K562 (cell line): Measurements from ENCODE around the gene TCEAL5. TPM values are rescaled to one million over a fixed set of nuclear protein-coding genes. Genes with fewer than 3 reads are reported as not detected.

Source experiments
- C11orf30 ChIP-seq: fragments of 450-650 bp; IDR thresholded peaks from 2 replicates; pipeline ENCODE4 v1.6.1; 2016; ENCODE audit warnings: low read depth, mild to moderate bottlenecking
- DMBX1 ChIP-seq: fragments of 250-450 bp; sonication (Bioruptor Pico); IDR thresholded peaks from 2 replicates; pipeline ENCODE4 v1.8.0; 2022; ENCODE audit warnings: inconsistent platforms, mild to moderate bottlenecking, moderate library complexity, borderline replicate concordance
- EGR1 ChIP-seq: fragments of 450-650 bp; conservative IDR thresholded peaks from 2 replicates; pipeline ENCODE4 v1.6.1; 2017; ENCODE audit warnings: mild to moderate bottlenecking
- KAT2B ChIP-seq: IDR thresholded peaks from one replicate; pipeline ENCODE4 v1.6.1; 2012; ENCODE audit warnings: low read depth, mild to moderate bottlenecking, control low read depth, inconsistent platforms, low read length, moderate library complexity
- MAFK ChIP-seq: IDR thresholded peaks from 2 replicates; pipeline ENCODE4 v1.6.1; 2011; ENCODE audit warnings: low read length, improper control_type of control experiment
- MCM2 ChIP-seq: fragments of 450-650 bp; IDR thresholded peaks from 2 replicates; pipeline ENCODE4 v1.6.1; 2017; ENCODE audit warnings: low read depth, mild to moderate bottlenecking
- MEIS2 ChIP-seq: fragments of 450-650 bp; IDR thresholded peaks from 2 replicates; pipeline ENCODE4 v1.6.1; 2014; ENCODE audit warnings: mild to moderate bottlenecking; ENCODE audit not compliant: partially characterized antibody
- MIER1 ChIP-seq: fragments of 450-650 bp; IDR thresholded peaks from 2 replicates; pipeline ENCODE4 v1.6.1; 2016; ENCODE audit warnings: antibody characterized with exemption, mild to moderate bottlenecking, low read depth
- NR2F6 ChIP-seq: fragments of 450-650 bp; formaldehyde crosslinking; IDR thresholded peaks from 2 replicates; pipeline ENCODE4 v1.4.0; 2020; ENCODE audit warnings: mild to moderate bottlenecking
- SIN3B ChIP-seq: fragments of 450-650 bp; IDR thresholded peaks from 2 replicates; pipeline ENCODE4 v1.6.1; 2017; ENCODE audit warnings: low read depth, mild to moderate bottlenecking, moderate library complexity
- XRCC4 ChIP-seq: IDR thresholded peaks from one replicate; pipeline ENCODE4 v1.6.1; 2011; ENCODE audit not compliant: insufficient read depth, insufficient read length; ENCODE audit errors: extremely low read depth
- XRCC5 ChIP-seq: fragments of 200-400 bp; formaldehyde crosslinking; IDR thresholded peaks from 2 replicates; pipeline ENCODE4 v1.6.1; 2017; ENCODE audit warnings: low read depth, mild to moderate bottlenecking, low read length
- ZNF175 ChIP-seq: fragments of 200-800 bp; sonication (Bioruptor generic); IDR thresholded peaks from 2 replicates; pipeline ENCODE4 v1.6.1; 2016; ENCODE audit warnings: low read depth, mild to moderate bottlenecking, missing genetic modification characterization, missing compliant biosample characterization
- ZNF717 ChIP-seq: fragments of 250-450 bp; sonication (Bioruptor Pico); IDR thresholded peaks from 2 replicates; pipeline ENCODE4 v1.5.0; 2021
- polyA plus RNA-seq, 8 experiments: library from polyadenylated mRNA; depleted of rRNA in 4 of 8; stranded (reverse) in 5 of 8; unstranded in 3 of 8; fragments of >200 nt; fragmentation: Nextera tagmentation in 2 of 8; fragmentation: Illumina TruSeq in 1 of 8; extraction: Ambion mirVana in 2 of 8; extraction: Trizol in 1 of 8; gene quantifications; 2 replicates each; pipeline versions ENCODE4 v1.2.1 to v1.2.3, GENCODE V29; 2011 to 2014; ENCODE audit warnings: inconsistent platforms in 1 of 8, missing spikeins in 1 of 8
- total RNA-seq, 7 experiments: library from RNA; depleted of rRNA in 6 of 7; stranded (reverse); fragments of >200 nt in 6 of 7; fragmentation: Illumina TruSeq in 2 of 7; extraction: Trizol in 2 of 7; gene quantifications; 2 replicates each; pipeline versions ENCODE4 v1.2.1 to v1.2.3, GENCODE V29; 2011 to 2021; ENCODE audit warnings: low replicate concordance in 1 of 7
- TF ChIP-seq, protein P1 (sequence below): fragments of 450-650 bp; formaldehyde crosslinking; IDR thresholded peaks from 2 replicates; pipeline ENCODE4 v1.4.0; 2020; ENCODE audit warnings: mild to moderate bottlenecking, mixed read lengths
- TF ChIP-seq, protein P2 (sequence below): sonication (generic); formaldehyde crosslinking; IDR thresholded peaks from 2 replicates; pipeline ENCODE4 v1.5.0; 2020; ENCODE audit warnings: missing genetic modification reagents
- TF ChIP-seq, protein P3 (sequence below): fragments of 150-350 bp; conservative IDR thresholded peaks from 2 replicates; pipeline ENCODE4 v1.6.1; 2014; ENCODE audit warnings: low read length
- TF ChIP-seq, protein P4 (sequence below): fragments of 250-450 bp; sonication (Bioruptor Pico); IDR thresholded peaks from 2 replicates; pipeline ENCODE4 v1.5.0; 2021

TCEAL5 gene
- total and polyA plus RNA-seq, 9 of the 15 experiments (the other 6 are each of a cell fraction or from before 2014, with no cell fraction given), result 0.10 to 0.18 TPM; not detected in 7

DNA sequence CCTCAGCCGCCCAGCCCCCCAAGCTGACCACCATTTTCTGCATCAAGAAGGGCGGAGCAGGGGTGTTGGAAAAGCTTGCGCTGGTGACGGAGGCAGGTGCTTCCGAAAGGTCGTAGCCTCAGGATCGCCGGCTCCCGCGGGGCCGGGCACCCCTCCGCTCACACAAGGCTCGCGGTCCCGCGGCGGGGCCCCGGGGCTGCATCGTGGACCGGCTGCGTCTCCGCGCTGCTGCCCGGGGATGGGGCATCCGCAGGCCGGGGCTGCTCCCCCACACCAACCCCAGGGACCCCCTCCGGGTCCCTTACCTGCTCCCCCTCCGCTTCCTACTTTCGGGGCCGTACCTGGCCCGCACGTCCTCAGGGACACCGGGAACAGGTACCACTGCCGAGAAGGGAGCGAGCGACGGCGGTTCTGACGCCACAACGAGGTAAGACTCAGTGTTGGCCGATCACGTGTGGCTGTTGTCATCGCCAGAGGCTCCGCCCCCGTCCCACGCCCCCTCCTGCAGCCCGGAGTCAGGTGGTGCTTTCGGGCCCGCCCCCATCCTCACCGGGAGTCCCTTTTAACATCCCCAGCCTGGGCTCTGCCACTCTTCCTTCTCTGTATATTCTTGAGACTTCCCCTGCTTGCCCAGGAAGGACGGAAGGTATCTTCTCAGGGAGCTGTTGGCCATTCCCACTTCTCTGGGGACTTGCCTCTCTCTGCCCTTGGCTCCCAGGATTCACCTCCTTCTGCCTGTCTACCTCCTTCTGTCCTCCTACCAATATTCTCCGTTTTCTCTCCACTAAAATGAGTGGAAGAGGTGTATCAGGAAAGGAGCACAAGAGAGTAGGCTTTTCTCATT lies 34.2 kb upstream of the TCEAL5 start, which contains the start of gene BEX2 (continued):
- TF ChIP-seq MEIS2 (no peak), KAT2B (no peak), C11orf30 (no peak), ZNF175 (no peak), XRCC4 (no peak), EGR1 (peak; percentile 72), XRCC5 (no peak), DMBX1 (no peak), MCM2 (no peak), MIER1 (no peak), ZNF717 (CRISPR knock-in tag) (no peak), SIN3B (no peak), NR2F6 (CRISPR knock-in tag) (no peak), MAFK (no peak)
- TF ChIP-seq, protein P1, sequence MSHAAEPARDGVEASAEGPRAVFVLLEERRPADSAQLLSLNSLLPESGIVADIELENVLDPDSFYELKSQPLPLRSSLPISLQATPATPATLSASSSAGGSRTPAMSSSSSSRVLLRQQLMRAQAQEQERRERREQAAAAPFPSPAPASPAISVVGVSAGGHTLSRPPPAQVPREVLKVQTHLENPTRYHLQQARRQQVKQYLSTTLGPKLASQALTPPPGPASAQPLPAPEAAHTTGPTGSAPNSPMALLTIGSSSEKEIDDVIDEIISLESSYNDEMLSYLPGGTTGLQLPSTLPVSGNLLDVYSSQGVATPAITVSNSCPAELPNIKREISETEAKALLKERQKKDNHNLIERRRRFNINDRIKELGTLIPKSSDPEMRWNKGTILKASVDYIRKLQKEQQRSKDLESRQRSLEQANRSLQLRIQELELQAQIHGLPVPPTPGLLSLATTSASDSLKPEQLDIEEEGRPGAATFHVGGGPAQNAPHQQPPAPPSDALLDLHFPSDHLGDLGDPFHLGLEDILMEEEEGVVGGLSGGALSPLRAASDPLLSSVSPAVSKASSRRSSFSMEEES, result no peak
- TF ChIP-seq, protein P2, sequence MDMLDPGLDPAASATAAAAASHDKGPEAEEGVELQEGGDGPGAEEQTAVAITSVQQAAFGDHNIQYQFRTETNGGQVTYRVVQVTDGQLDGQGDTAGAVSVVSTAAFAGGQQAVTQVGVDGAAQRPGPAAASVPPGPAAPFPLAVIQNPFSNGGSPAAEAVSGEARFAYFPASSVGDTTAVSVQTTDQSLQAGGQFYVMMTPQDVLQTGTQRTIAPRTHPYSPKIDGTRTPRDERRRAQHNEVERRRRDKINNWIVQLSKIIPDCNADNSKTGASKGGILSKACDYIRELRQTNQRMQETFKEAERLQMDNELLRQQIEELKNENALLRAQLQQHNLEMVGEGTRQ (CRISPR knock-in tag), result peak; percentile 92
- TF ChIP-seq, protein P3, sequence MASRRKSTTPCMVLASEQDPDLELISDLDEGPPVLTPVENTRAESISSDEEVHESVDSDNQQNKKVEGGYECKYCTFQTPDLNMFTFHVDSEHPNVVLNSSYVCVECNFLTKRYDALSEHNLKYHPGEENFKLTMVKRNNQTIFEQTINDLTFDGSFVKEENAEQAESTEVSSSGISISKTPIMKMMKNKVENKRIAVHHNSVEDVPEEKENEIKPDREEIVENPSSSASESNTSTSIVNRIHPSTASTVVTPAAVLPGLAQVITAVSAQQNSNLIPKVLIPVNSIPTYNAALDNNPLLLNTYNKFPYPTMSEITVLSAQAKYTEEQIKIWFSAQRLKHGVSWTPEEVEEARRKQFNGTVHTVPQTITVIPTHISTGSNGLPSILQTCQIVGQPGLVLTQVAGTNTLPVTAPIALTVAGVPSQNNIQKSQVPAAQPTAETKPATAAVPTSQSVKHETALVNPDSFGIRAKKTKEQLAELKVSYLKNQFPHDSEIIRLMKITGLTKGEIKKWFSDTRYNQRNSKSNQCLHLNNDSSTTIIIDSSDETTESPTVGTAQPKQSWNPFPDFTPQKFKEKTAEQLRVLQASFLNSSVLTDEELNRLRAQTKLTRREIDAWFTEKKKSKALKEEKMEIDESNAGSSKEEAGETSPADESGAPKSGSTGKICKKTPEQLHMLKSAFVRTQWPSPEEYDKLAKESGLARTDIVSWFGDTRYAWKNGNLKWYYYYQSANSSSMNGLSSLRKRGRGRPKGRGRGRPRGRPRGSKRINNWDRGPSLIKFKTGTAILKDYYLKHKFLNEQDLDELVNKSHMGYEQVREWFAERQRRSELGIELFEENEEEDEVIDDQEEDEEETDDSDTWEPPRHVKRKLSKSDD, result no peak
- TF ChIP-seq, protein P4, sequence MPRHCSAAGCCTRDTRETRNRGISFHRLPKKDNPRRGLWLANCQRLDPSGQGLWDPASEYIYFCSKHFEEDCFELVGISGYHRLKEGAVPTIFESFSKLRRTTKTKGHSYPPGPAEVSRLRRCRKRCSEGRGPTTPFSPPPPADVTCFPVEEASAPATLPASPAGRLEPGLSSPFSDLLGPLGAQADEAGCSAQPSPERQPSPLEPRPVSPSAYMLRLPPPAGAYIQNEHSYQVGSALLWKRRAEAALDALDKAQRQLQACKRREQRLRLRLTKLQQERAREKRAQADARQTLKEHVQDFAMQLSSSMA (CRISPR knock-in tag), result no peak
